HL-60 (cell line): ENCODE measurements around the gene KRT33A.

Experiments
- CTCF ChIP-seq: IDR thresholded peaks from one replicate; pipeline ENCODE4 v1.5.1; 2011; ENCODE audit warnings: low read length, control low read depth, inconsistent platforms; ENCODE audit not compliant: insufficient read depth
- POLR2AphosphoS5 ChIP-seq: IDR thresholded peaks from 2 replicates; pipeline ENCODE4 v1.6.1; 2012; ENCODE audit warnings: low read depth

GRCh38 chr17:41308918-41309359, 41.7 kb downstream of the KRT33A start, which contains the start of gene KRTAP16-1:
- TF ChIP-seq CTCF, result no peak
- no peak for TF ChIP-seq POLR2AphosphoS5
